ENCODE data around the gene PLA2G4E. TPM values are rescaled to one million over a fixed set of nuclear protein-coding genes. Genes with fewer than 3 reads are reported as not detected.

The PLA2G4E gene
- not detected in 2 replicates for total RNA-seq (2014; rRNA removed)
- polyA plus RNA-seq (2012) = not detected

GRCh38 chr15:42020713-42021273, at the start of gene PLA2G4E:
TSS of gene PLA2G4E (minus strand) at chr15:42021042. CDS start at chr15:42021030, 12 bp downstream.
- no peak for DNase-seq (ENCODE audit: low read depth)

- DNase-seq (ENCODE audit: low read depth) = no peak
Observed at GRCh38 chr15:42070279-42070975, 49.6 kb upstream of the PLA2G4E start.

GRCh38 chr15:42069496-42070278, 48.8 kb upstream of the PLA2G4E start:
- no peak for DNase-seq (ENCODE audit: low read depth)

GRCh38 chr15:42069025-42069424, 48.2 kb upstream of the PLA2G4E start:
- no peak for DNase-seq (ENCODE audit: low read depth)

- no peak for DNase-seq (ENCODE audit: low read depth)
Observed at GRCh38 chr15:42068601-42069000, 47.8 kb upstream of the PLA2G4E start.

GRCh38 chr15:42066764-42067415, 46.0 kb upstream of the PLA2G4E start:
- no peak for DNase-seq (ENCODE audit: low read depth)

- DNase-seq (ENCODE audit: low read depth) = no peak
Observed at GRCh38 chr15:42065468-42065867, 44.6 kb upstream of the PLA2G4E start.

- DNase-seq (ENCODE audit: low read depth) = peak; percentile 13
Observed at GRCh38 chr15:42065033-42065432, 44.2 kb upstream of the PLA2G4E start.

- DNase-seq (ENCODE audit: low read depth) = no peak
Observed at GRCh38 chr15:42064271-42064670, 43.4 kb upstream of the PLA2G4E start.

- no peak for DNase-seq (ENCODE audit: low read depth)
Observed at GRCh38 chr15:42063122-42063848, 42.4 kb upstream of the PLA2G4E start.

GRCh38 chr15:42062284-42062806, 41.5 kb upstream of the PLA2G4E start:
- DNase-seq (ENCODE audit: low read depth) = no peak

GRCh38 chr15:42060797-42061196, 40.0 kb upstream of the PLA2G4E start:
- no peak for DNase-seq (ENCODE audit: low read depth)

- no peak for DNase-seq (ENCODE audit: low read depth)
Observed at GRCh38 chr15:42060477-42060763, 39.6 kb upstream of the PLA2G4E start.

GRCh38 chr15:42059661-42060476, 39.0 kb upstream of the PLA2G4E start:
- DNase-seq (ENCODE audit: low read depth) = peak; percentile 19

- DNase-seq (ENCODE audit: low read depth) = no peak
Observed at GRCh38 chr15:42058791-42059190, 37.9 kb upstream of the PLA2G4E start.

GRCh38 chr15:42057799-42058646, 37.2 kb upstream of the PLA2G4E start:
- no peak for DNase-seq (ENCODE audit: low read depth)

- peak; percentile 47 for DNase-seq (ENCODE audit: low read depth)
Observed at GRCh38 chr15:42056934-42057798, 36.3 kb upstream of the PLA2G4E start.

- DNase-seq (ENCODE audit: low read depth) = no peak
Observed at GRCh38 chr15:42053914-42054313, 33.1 kb upstream of the PLA2G4E start.

- no peak for DNase-seq (ENCODE audit: low read depth)
Observed at GRCh38 chr15:42053010-42053409, 32.2 kb upstream of the PLA2G4E start.
